Hematopoietic multipotent progenitor cell (in vitro differentiated cells): ENCODE results near the gene BEND6. TPM values are rescaled to one million over a fixed set of nuclear protein-coding genes. Genes with fewer than 3 reads are reported as not detected.

Source experiments
- small RNA-seq: library from RNA; depleted of rRNA; stranded (forward); fragments of <200 nt; gene quantifications from one replicate; pipeline ENCODE3, GENCODE V24; 2012
- total RNA-seq: library from RNA; depleted of rRNA; stranded (reverse); fragments of >200 nt; gene quantifications from one replicate; pipeline ENCODE4 v1.2.3, GENCODE V29; 2012

The BEND6 gene
- total RNA-seq, 1 donor, result 0.27 TPM

Small RNAs within 50 kb of the gene (small RNA-seq; reads per million reads assigned to genes)
- gene FTH1P15 (not detected), gene RNU6-626P (not detected)

Other genes starting within 250 kb of the BEND6 start
- gene KIAA1586, start 91.6 kb downstream of the BEND6 start, total RNA-seq, result 5.4 TPM
- gene ZNF451, start 135.1 kb downstream of the BEND6 start, total RNA-seq, result 47.1 TPM
- gene BAG2, start 217.2 kb downstream of the BEND6 start, total RNA-seq, result 2.2 TPM